Measurements from ENCODE around the gene PROM2. TPM values are rescaled to one million over a fixed set of nuclear protein-coding genes. Genes with fewer than 3 reads are reported as not detected.

PROM2 gene, protein sequence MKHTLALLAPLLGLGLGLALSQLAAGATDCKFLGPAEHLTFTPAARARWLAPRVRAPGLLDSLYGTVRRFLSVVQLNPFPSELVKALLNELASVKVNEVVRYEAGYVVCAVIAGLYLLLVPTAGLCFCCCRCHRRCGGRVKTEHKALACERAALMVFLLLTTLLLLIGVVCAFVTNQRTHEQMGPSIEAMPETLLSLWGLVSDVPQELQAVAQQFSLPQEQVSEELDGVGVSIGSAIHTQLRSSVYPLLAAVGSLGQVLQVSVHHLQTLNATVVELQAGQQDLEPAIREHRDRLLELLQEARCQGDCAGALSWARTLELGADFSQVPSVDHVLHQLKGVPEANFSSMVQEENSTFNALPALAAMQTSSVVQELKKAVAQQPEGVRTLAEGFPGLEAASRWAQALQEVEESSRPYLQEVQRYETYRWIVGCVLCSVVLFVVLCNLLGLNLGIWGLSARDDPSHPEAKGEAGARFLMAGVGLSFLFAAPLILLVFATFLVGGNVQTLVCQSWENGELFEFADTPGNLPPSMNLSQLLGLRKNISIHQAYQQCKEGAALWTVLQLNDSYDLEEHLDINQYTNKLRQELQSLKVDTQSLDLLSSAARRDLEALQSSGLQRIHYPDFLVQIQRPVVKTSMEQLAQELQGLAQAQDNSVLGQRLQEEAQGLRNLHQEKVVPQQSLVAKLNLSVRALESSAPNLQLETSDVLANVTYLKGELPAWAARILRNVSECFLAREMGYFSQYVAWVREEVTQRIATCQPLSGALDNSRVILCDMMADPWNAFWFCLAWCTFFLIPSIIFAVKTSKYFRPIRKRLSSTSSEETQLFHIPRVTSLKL
- 0.44 TPM in 1 of 2 replicates, not detected in the other for total RNA-seq

GRCh38 chr2:95274291-95275150 lies at the start of gene PROM2:
Gene PROM2, plus strand, starts transcription at chr2:95274449. Its CDS starts 137 bp downstream, at chr2:95274586.

DNA sequence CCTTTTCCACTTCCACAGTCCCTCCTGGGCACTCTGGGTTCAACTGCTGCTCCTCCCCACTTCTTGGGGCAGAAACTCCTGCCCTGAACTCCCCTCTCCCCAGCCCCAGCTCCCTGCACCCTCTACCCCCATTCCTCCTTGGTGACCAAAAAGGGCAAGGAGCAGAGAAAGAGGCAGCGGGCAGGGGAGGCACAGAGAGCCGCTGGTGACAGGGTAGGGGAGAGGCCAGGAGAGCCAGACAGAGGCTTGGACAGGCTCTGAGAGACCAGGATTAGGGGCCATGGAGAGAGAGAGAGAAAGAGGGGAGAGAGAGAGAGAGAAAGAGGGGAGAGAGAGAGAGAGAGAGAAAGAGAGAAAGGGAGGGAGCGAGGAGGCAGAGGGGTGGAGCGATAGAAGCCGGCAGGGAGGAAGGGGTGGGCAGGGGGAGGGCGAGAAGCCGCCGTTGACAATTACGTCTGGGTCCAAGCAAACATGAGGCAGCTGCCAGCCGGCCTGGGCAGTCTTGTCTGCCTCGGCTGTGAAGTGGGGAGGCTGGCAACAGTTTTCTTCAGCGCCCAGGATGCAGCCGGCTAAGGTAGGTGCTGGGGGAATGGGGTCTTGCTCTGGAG lies 22.7 kb downstream of the PROM2 start, which contains the start of gene KCNIP3:
TSS of gene KCNIP3 (plus strand) at position 468 of the 608 bp plus-strand sequence. CDS start at position 560, 92 bp downstream.

Other genes with a start within 250 kb of the PROM2 start
- gene MAL, start 248.7 kb upstream of the PROM2 start, total RNA-seq: not detected in 2 replicates
- 48.9 and 63.8 TPM in 2 replicates for gene MRPS5, start 152.6 kb upstream of the PROM2 start, total RNA-seq
- gene ZNF514, start 114.6 kb upstream of the PROM2 start, total RNA-seq: 6.3 and 11.2 TPM in 2 replicates
- gene ZNF2, start 108.6 kb upstream of the PROM2 start, total RNA-seq: 6.0 and 9.5 TPM in 2 replicates
- 3.6 and 7.7 TPM in 2 replicates for gene ZNF892, start 66.9 kb upstream of the PROM2 start, total RNA-seq
- under 0.01 and 0.06 TPM in 2 replicates for gene KCNIP3, start 22.9 kb downstream of the PROM2 start, total RNA-seq
- gene FAHD2A, start 128.3 kb downstream of the PROM2 start, total RNA-seq: 22.5 and 29.6 TPM in 2 replicates
- gene TRIM43B, start 210.3 kb downstream of the PROM2 start, total RNA-seq: 0.16 TPM in 1 of 2 replicates, not detected in the other

Data from bladder microvascular endothelial cell (primary cell).